Loucy (cell line): ENCODE data around the gene ZNF280B.

Experiments
- H2AFZ ChIP-seq: fragments of 200-600 bp; sonication (generic); 2 replicates; pipeline ENCODE4 v1.6.0; 2016; ENCODE audit warnings: antibody characterized with exemption, mild to moderate bottlenecking, low read length, moderate library complexity
- H3F3A ChIP-seq: fragments of 200-600 bp; 2 replicates; pipeline ENCODE4 v1.6.0; 2016; ENCODE audit warnings: antibody characterized with exemption, low read depth, mild to moderate bottlenecking
- H3K27me3 ChIP-seq: fragments of 200-600 bp; sonication (generic); 2 replicates; pipeline ENCODE4 v1.6.1; 2014; ENCODE audit warnings: low read length, mild to moderate bottlenecking; ENCODE audit not compliant: insufficient read depth, poor library complexity, severe bottlenecking
- H3K36me3 ChIP-seq: fragments of 200-600 bp; sonication (generic); 2 replicates; pipeline ENCODE4 v1.6.1; 2016; ENCODE audit warnings: low read length; ENCODE audit not compliant: insufficient read depth
- H3K4me1 ChIP-seq: fragments of 200-600 bp; sonication (generic); 2 replicates; pipeline ENCODE4 v1.5.1; 2014; ENCODE audit warnings: low read length, mild to moderate bottlenecking; ENCODE audit not compliant: insufficient read depth, poor library complexity, severe bottlenecking
- H3K4me2 ChIP-seq: fragments of 200-600 bp; sonication (generic); 2 replicates; pipeline ENCODE4 v1.6.0; 2014; ENCODE audit warnings: antibody characterized with exemption, low read length, low read depth, mild to moderate bottlenecking; ENCODE audit not compliant: poor library complexity, severe bottlenecking
- H3K4me3 ChIP-seq: fragments of 200-600 bp; sonication (generic); 2 replicates; pipeline ENCODE4 v1.5.1; 2014; ENCODE audit warnings: low read length, mild to moderate bottlenecking, mixed read lengths; ENCODE audit not compliant: poor library complexity, severe bottlenecking
- H3K79me2 ChIP-seq: fragments of 200-600 bp; sonication (generic); 2 replicates; pipeline ENCODE4 v1.6.1; 2014; ENCODE audit warnings: low read length; ENCODE audit not compliant: insufficient read depth
- H3K9ac ChIP-seq: fragments of 200-600 bp; sonication (generic); 2 replicates; pipeline ENCODE4 v1.6.0; 2014; ENCODE audit warnings: mild to moderate bottlenecking, low read depth, low read length, moderate library complexity; ENCODE audit not compliant: poor library complexity, severe bottlenecking
- H3K9me2 ChIP-seq: fragments of 200-600 bp; sonication (generic); replicated peaks from 2 replicates; pipeline ENCODE4 v1.6.1; 2016; ENCODE audit warnings: low read depth, low read length, mixed read lengths
- H3K9me3 ChIP-seq: fragments of 200-600 bp; sonication (generic); 2 replicates; pipeline ENCODE4 v1.6.1; 2014; ENCODE audit warnings: mild to moderate bottlenecking, antibody characterized with exemption, low read length, low read depth; ENCODE audit not compliant: insufficient read depth
- H4K20me1 ChIP-seq: fragments of 200-600 bp; sonication (generic); 2 replicates; pipeline ENCODE4 v1.6.0; 2014; ENCODE audit warnings: antibody characterized with exemption, low read length, mild to moderate bottlenecking; ENCODE audit not compliant: insufficient read depth, poor library complexity, severe bottlenecking
- EZH2phosphoT487 ChIP-seq: fragments of 200-600 bp; IDR thresholded peaks from 2 replicates; pipeline ENCODE4 v1.6.1; 2018; ENCODE audit warnings: antibody characterized with exemption, mild to moderate bottlenecking, moderate library complexity, borderline replicate concordance
- TF ChIP-seq, protein P1 (sequence below): fragments of 200-600 bp; sonication (generic); conservative IDR thresholded peaks from 2 replicates; pipeline ENCODE4 v1.5.1; 2014; ENCODE audit warnings: mild to moderate bottlenecking, antibody characterized with exemption, low read length

ZNF280B gene

DNA sequence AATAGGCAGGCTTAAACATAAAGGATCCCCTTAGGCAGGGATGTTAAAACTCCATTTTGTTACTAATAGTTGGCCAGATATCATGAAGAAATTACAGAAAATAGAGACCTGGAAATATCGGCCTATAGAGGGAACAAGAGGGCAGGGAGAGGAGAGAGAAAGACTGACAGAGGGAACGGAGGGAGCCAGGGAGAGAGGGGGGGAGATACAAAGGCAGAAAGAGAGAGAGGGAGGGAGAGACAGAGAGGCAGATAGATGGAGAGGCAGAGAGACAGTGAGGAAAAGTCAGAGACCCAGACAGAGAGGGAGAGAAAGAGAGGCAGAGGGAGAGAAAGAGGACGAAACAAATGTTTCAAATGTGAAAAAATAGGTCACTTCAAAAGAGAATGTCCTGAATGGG lies 53.5 kb downstream of the ZNF280B start:
- H3K9me2 ChIP-seq, result no peaks in the 10 kb centered on the region
- H3K4me2 ChIP-seq, result no peak overlapping the region
- no peaks in the 10 kb centered on the region for H3K4me1 ChIP-seq
- no peaks in the 10 kb centered on the region for H3K36me3 ChIP-seq
- no peaks in the 10 kb centered on the region for H3K79me2 ChIP-seq
- no peak overlapping the region for H2AFZ ChIP-seq
- TF ChIP-seq, protein P1, sequence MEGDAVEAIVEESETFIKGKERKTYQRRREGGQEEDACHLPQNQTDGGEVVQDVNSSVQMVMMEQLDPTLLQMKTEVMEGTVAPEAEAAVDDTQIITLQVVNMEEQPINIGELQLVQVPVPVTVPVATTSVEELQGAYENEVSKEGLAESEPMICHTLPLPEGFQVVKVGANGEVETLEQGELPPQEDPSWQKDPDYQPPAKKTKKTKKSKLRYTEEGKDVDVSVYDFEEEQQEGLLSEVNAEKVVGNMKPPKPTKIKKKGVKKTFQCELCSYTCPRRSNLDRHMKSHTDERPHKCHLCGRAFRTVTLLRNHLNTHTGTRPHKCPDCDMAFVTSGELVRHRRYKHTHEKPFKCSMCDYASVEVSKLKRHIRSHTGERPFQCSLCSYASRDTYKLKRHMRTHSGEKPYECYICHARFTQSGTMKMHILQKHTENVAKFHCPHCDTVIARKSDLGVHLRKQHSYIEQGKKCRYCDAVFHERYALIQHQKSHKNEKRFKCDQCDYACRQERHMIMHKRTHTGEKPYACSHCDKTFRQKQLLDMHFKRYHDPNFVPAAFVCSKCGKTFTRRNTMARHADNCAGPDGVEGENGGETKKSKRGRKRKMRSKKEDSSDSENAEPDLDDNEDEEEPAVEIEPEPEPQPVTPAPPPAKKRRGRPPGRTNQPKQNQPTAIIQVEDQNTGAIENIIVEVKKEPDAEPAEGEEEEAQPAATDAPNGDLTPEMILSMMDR, result no peak
- no peak for TF ChIP-seq EZH2phosphoT487
- no peaks in the 10 kb centered on the region for H4K20me1 ChIP-seq
- no peak overlapping the region for H3K4me3 ChIP-seq
- no peaks in the 10 kb centered on the region for H3F3A ChIP-seq
- H3K27me3 ChIP-seq, result no peaks in the 10 kb centered on the region
- no peak overlapping the region for H3K9ac ChIP-seq
- H3K9me3 ChIP-seq, result peaks cover 5% of the 10 kb centered on the region; the same call in 1 of the 2 replicates

DNA sequence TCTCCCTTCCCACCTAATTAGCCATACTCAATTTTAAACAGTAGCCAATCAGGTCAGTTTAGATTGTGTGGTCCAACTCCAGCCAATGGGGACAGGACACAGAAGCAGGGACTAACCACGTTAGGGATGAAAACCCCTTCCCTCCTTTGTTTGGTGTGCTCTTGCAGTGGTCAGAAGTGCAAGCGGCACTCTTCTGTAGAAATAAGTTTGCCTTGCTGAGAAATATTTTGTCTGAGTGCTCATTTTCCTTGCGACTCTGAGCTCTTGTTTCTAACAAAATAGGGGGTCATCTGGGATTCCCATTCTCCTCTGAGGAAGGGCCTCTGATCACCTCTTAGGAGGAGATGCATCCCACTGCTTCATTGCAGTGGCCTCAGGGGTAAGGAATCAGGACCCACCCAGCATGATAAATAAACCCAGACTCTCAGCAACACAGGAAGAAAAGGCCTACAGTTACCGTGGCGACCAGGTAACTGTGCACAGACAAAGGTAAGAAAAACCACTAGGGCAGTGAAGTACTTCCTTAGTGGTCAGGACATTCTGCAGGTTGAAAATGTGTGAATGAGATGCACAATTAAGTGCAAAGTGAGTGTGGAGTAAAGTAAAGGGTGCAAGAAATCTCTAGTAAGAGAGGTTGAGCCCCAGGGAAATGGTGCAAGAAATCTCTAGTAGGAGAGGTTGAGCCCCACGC lies 55.4 kb downstream of the ZNF280B start:
- Histone ChIP-seq H3K4me2 (no peak overlapping the region), H2AFZ (no peak overlapping the region), H3K27me3 (no peaks in the 10 kb centered on the region), H3K9me3 (no peaks in the 10 kb centered on the region), H3K4me3 (no peak overlapping the region), H3K79me2 (no peaks in the 10 kb centered on the region), H3F3A (no peaks in the 10 kb centered on the region), H3K9me2 (no peaks in the 10 kb centered on the region), H3K4me1 (no peaks in the 10 kb centered on the region), H3K9ac (no peak overlapping the region), H4K20me1 (no peaks in the 10 kb centered on the region), H3K36me3 (no peaks in the 10 kb centered on the region)
- no peak for TF ChIP-seq EZH2phosphoT487
- TF ChIP-seq, protein P1, result no peak

DNA sequence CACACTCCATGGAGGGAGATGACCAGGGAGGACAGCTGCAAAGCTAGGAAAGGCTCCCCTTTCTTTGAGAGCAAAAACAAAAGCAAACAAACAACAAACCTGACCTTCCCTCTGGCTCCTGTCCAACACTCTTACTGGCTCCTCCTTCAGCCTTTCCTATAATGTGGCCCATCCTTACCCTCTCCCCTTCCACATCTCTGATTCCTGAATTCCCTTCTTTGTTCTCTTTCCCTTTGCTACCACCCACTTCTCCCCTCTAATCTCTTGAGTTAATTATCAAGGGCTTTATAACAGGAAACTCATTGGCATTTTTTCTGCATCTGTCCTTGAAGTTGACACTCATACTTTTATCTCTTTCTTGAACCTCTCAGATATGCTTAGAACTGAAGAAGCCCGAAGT lies 56.3 kb downstream of the ZNF280B start:
- Histone ChIP-seq H3K4me3 (no peak overlapping the region), H3K79me2 (no peaks in the 10 kb centered on the region), H3K9me2 (no peaks in the 10 kb centered on the region), H3K9ac (no peak overlapping the region), H3F3A (no peaks in the 10 kb centered on the region), H3K4me1 (no peaks in the 10 kb centered on the region), H2AFZ (no peak overlapping the region), H3K36me3 (no peaks in the 10 kb centered on the region), H4K20me1 (no peaks in the 10 kb centered on the region), H3K9me3 (no peaks in the 10 kb centered on the region), H3K27me3 (peaks cover 4% of the 10 kb centered on the region), H3K4me2 (no peak overlapping the region)
- no peak for TF ChIP-seq EZH2phosphoT487
- TF ChIP-seq, protein P1, result no peak
